Measurements from ENCODE around the gene DPH7.
"Not testable (repeated sequence)": the region's sequence is repeated elsewhere in the genome, so short reads cannot be mapped to it uniquely, and the experiment has no call there.

Gene DPH7

GRCh38 chr9:137516144-137516917 lies 62.4 kb downstream of the DPH7 start:
- no peak for DNase-seq

GRCh38 chr9:137515338-137515724 lies 63.4 kb downstream of the DPH7 start:
- no peak for DNase-seq

GRCh38 chr9:137514691-137515337 lies 63.9 kb downstream of the DPH7 start:
- DNase-seq, result no peak

GRCh38 chr9:137513801-137514570 lies 64.7 kb downstream of the DPH7 start:
- DNase-seq, result not testable (repeated sequence)

GRCh38 chr9:137513136-137513535 lies 65.6 kb downstream of the DPH7 start:
- DNase-seq, result not testable (repeated sequence)

- no peak for DNase-seq
Observed at GRCh38 chr9:137511758-137512463, 66.8 kb downstream of the DPH7 start.

- DNase-seq, result not testable (repeated sequence)
Observed at GRCh38 chr9:137511126-137511525, 67.6 kb downstream of the DPH7 start.

GRCh38 chr9:137509198-137509597 lies 69.5 kb downstream of the DPH7 start:
- no peak for DNase-seq

GRCh38 chr9:137506702-137507171 lies 72.0 kb downstream of the DPH7 start:
- no peak for DNase-seq

GRCh38 chr9:137506274-137506673 lies 72.5 kb downstream of the DPH7 start:
- DNase-seq, result no peak

GRCh38 chr9:137505421-137506140 lies 73.1 kb downstream of the DPH7 start:
- DNase-seq, result no peak

Measured in cerebellar nuclear complex (tissue), 1 donor.